GM13977 (cell line): ENCODE results near the gene GAD2.

ENCODE experiments used
- DNase-seq: peaks from one replicate; pipeline ENCODE4 v3.0.0; 2012; ENCODE audit warnings: low spot score
- CTCF ChIP-seq: IDR thresholded peaks from 2 replicates; pipeline ENCODE4 v1.5.1; 2012; ENCODE audit warnings: mild to moderate bottlenecking, control low read depth; ENCODE audit not compliant: insufficient read depth; ENCODE audit errors: extremely low read depth, missing control alignments
- in situ Hi-C: fragments of 300-500 bp; cut with MboI; formaldehyde crosslinking; loops from one replicate; pipeline ENCODE4 v1.12.0; 2022; ENCODE audit warnings: low sequenced_read_pairs, low pct_unique_long_range_greater_than_20kb, mixed read lengths, inconsistent platforms; ENCODE audit not compliant: unreplicated experiment

Gene GAD2

GRCh38 chr10:26216585-26217395, at the start of gene GAD2:
TSS of gene GAD2 (plus strand) at chr10:26216774. CDS start at chr10:26216810, 36 bp downstream.
- no peak for TF ChIP-seq CTCF
- in situ Hi-C loops, result no loop called here
- no peak for DNase-seq

- in situ Hi-C loops, result no loop called here
- no peak for DNase-seq
Measured at GRCh38 chr10:26169466-26169865, 47.1 kb upstream of the GAD2 start.

GRCh38 chr10:26172131-26172530, 44.4 kb upstream of the GAD2 start:
- in situ Hi-C loops, result no loop called here
- TF ChIP-seq CTCF, result no peak
- no peak for DNase-seq

More at GRCh38 chr10:26169466-26169865, 47.1 kb upstream of the GAD2 start:
- no peak for TF ChIP-seq CTCF

GRCh38 chr10:26173837-26174236, 42.7 kb upstream of the GAD2 start:
- TF ChIP-seq CTCF, result no peak
- in situ Hi-C loops, result no loop called here
- no peak for DNase-seq

- DNase-seq, result no peak
- in situ Hi-C loops, result no loop called here
- TF ChIP-seq CTCF, result no peak
Measured at GRCh38 chr10:26177341-26177740, 39.2 kb upstream of the GAD2 start.

- no peak for DNase-seq
- in situ Hi-C loops, result no loop called here
- no peak for TF ChIP-seq CTCF
Measured at GRCh38 chr10:26194275-26194674, 22.3 kb upstream of the GAD2 start.

- in situ Hi-C loops, result no loop called here
- TF ChIP-seq CTCF, result no peak
- DNase-seq, result no peak
Measured at GRCh38 chr10:26197248-26197647, 19.3 kb upstream of the GAD2 start.
